ENCODE measurements around the gene LILRA5. TPM values are rescaled to one million over a fixed set of nuclear protein-coding genes. Genes with fewer than 3 reads are reported as not detected.

LILRA5 gene
- total RNA-seq, 1 donor from 2014 or later: 1.9 TPM

GRCh38 chr19:54335979-54336892, 23.3 kb upstream of the LILRA5 start:
- DNase-seq (ENCODE audit: low read depth): no peak
- Histone ChIP-seq H3K27me3 (ENCODE audit: control insufficient read depth, insufficient read depth, low read length) (no peaks in the 10 kb centered on the region), H3K4me3 (ENCODE audit: low read depth, low read length) (no peak overlapping the region), H3K36me3 (ENCODE audit: control insufficient read depth, insufficient read depth, low read length) (no peaks in the 10 kb centered on the region)
- TF ChIP-seq CTCF (IDR thresholded peaks at IDR 0.05; ENCODE audit: insufficient read depth, low read length, poor library complexity, severe bottlenecking): no peak

GRCh38 chr19:54335164-54335563, 22.2 kb upstream of the LILRA5 start:
- no peak overlapping the region for H3K4me3 ChIP-seq (ENCODE audit: low read depth, low read length)
- TF ChIP-seq CTCF (IDR thresholded peaks at IDR 0.05; ENCODE audit: insufficient read depth, low read length, poor library complexity, severe bottlenecking): no peak
- no peaks in the 10 kb centered on the region for H3K27me3 ChIP-seq (ENCODE audit: control insufficient read depth, insufficient read depth, low read length)
- no peak for DNase-seq (ENCODE audit: low read depth)
- H3K36me3 ChIP-seq (ENCODE audit: control insufficient read depth, insufficient read depth, low read length): no peaks in the 10 kb centered on the region

GRCh38 chr19:54333586-54334298, 20.8 kb upstream of the LILRA5 start:
- Histone ChIP-seq H3K27me3 (ENCODE audit: control insufficient read depth, insufficient read depth, low read length) (no peaks in the 10 kb centered on the region), H3K36me3 (ENCODE audit: control insufficient read depth, insufficient read depth, low read length) (no peaks in the 10 kb centered on the region), H3K4me3 (ENCODE audit: low read depth, low read length) (no peak overlapping the region)
- DNase-seq (ENCODE audit: low read depth): no peak
- TF ChIP-seq CTCF (IDR thresholded peaks at IDR 0.05; ENCODE audit: insufficient read depth, low read length, poor library complexity, severe bottlenecking): no peak

GRCh38 chr19:54332149-54332548, 19.2 kb upstream of the LILRA5 start:
- Histone ChIP-seq H3K27me3 (ENCODE audit: control insufficient read depth, insufficient read depth, low read length) (no peaks in the 10 kb centered on the region), H3K36me3 (ENCODE audit: control insufficient read depth, insufficient read depth, low read length) (no peaks in the 10 kb centered on the region), H3K4me3 (ENCODE audit: low read depth, low read length) (no peak overlapping the region)
- no peak for TF ChIP-seq CTCF (IDR thresholded peaks at IDR 0.05; ENCODE audit: insufficient read depth, low read length, poor library complexity, severe bottlenecking)
- no peak for DNase-seq (ENCODE audit: low read depth)

GRCh38 chr19:54331626-54332025, 18.7 kb upstream of the LILRA5 start:
- Histone ChIP-seq H3K36me3 (ENCODE audit: control insufficient read depth, insufficient read depth, low read length) (no peaks in the 10 kb centered on the region), H3K27me3 (ENCODE audit: control insufficient read depth, insufficient read depth, low read length) (no peaks in the 10 kb centered on the region), H3K4me3 (ENCODE audit: low read depth, low read length) (no peak overlapping the region)
- DNase-seq (ENCODE audit: low read depth): no peak
- TF ChIP-seq CTCF (IDR thresholded peaks at IDR 0.05; ENCODE audit: insufficient read depth, low read length, poor library complexity, severe bottlenecking): no peak

Data from kidney epithelial cell (primary cell).